GM08714 (cell line): ENCODE data around the gene FASN.

Source experiments
- H3K4me3 ChIP-seq: fragments of 200-500 bp; sonication (Bioruptor generic); 2 replicates; pipeline ENCODE4 v1.5.1; 2014; ENCODE audit warnings: mild to moderate bottlenecking, low read length, inconsistent platforms
- ZNF274 ChIP-seq: IDR thresholded peaks from 2 replicates; pipeline ENCODE4 v1.6.1; 2012; ENCODE audit warnings: mild to moderate bottlenecking, low read depth, low read length

The FASN gene

GRCh38 chr17:82058230-82058854 lies 39.7 kb downstream of the FASN start:
- TF ChIP-seq ZNF274 = no peak
- H3K4me3 ChIP-seq = no peak overlapping the region

DNA sequence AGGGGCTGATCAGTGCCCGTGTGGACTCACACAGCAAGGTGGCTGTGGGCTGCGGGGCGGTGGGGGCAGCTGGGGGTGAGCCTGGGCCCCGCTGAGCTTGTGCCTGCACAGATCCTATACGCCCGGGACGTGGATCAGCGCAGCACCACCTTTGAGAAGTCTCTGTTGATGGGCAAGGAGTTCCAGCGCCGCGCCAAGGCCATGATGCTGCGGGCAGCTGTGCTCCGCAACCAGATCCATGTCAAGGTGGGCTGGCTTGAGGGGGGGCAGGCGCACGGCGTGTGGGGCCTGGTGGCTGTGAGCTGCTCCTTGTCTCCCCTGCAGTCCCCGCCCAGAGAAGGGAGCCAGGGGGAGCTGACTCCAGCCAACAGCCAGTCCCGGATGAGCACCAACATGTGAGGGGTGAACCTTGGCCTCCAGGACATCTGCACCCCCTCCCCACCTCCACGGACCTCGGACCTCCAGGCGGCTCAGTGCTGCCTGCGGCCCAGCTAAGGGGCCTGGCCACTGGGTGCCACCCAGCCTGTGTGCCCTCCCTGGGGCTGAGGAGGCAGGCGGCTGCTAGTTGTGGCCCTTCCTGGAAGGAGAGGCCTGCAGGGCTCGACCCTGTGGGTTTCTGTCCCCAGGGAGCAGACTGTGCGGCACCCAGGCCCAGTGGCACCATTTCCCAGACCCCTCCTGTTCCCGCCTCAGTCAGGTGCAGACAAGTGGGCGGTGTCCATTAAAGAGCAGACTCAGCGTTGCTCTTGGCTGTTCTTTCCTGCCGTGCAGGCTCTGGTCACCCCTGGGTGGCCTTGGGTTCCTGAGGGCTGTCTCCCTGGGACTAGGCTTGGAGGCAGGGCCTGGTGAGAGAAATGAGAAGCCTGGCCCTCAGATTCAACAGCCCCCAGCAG lies 41.1 kb downstream of the FASN start:
- no peak for TF ChIP-seq ZNF274
- H3K4me3 ChIP-seq = no peak overlapping the region

- TF ChIP-seq ZNF274 = no peak
- no peak overlapping the region for H3K4me3 ChIP-seq
Observed at GRCh38 chr17:82055965-82056728, 41.9 kb downstream of the FASN start.

- no peak for TF ChIP-seq ZNF274
- no peak overlapping the region for H3K4me3 ChIP-seq
Observed at GRCh38 chr17:82055023-82055964, 42.7 kb downstream of the FASN start.

- no peak for TF ChIP-seq ZNF274
- no peak overlapping the region for H3K4me3 ChIP-seq
Observed at GRCh38 chr17:82054351-82055022, 43.5 kb downstream of the FASN start.

GRCh38 chr17:82053556-82054263 lies 44.3 kb downstream of the FASN start:
- H3K4me3 ChIP-seq = no peak overlapping the region
- no peak for TF ChIP-seq ZNF274

GRCh38 chr17:82053130-82053529 lies 44.9 kb downstream of the FASN start:
- H3K4me3 ChIP-seq = no peak overlapping the region; the same call in 1 of the 2 replicates
- TF ChIP-seq ZNF274 = no peak

- no peak for TF ChIP-seq ZNF274
- peak overlapping the region; percentile 86 for H3K4me3 ChIP-seq
Observed at GRCh38 chr17:82052638-82053059, 45.4 kb downstream of the FASN start.

DNA sequence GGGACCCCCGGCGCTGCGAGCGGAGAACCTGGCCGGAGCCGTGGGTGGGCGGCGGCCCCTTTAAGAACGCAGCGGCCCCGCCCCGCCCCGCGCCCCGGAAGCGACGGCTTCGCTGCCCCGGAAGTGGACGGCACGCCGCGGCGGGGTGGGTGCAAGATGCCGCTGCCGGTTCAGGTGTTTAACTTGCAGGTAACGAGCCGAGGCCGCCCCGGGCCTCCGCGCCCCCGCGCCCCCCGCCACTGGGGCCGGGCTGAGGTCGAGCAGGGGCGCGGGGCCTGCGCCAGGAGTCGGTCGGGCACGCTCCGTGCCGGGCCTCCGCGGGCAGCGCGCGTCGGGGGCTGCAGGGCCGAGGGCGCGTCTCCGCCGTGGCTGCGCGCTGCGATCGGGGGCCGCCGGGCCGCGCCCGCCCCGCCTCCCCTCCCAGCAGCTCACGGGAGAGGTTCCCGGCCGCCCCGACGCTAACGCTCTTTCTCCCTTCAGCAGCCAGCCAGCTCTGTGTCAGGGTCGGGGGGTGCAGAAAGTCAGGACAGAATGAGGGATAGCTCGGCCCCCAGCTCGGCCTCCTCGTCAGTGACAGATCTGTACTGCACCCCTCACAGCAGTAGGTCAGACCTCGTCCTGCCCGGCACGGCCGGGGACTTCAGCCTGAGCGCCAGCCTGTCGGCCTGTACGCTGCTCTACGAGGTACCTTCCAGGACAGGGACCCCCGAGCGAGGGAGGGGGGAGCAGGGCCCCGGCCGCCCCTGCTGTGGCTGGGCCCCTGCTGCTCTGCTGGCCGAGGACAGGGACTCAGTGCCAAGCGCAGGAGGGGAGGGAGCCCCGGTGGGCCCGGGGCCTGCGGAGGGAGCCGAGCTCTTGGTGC lies 46.0 kb downstream of the FASN start, which contains the start of the genes GPS1 and RFNG:
Gene GPS1 (plus strand): TSS at position 123 of the 862 bp plus-strand sequence. CDS start 34 bp downstream, at position 157.
Gene RFNG (minus strand): TSS at position 36 of the 862 bp plus-strand sequence. CDS start 45 bp downstream, outside the sequence.
- peak within 1 kb of the TSS; percentile 86 for H3K4me3 ChIP-seq
- TF ChIP-seq ZNF274 = no peak

- H3K4me3 ChIP-seq = peak overlapping the region; percentile 86
- TF ChIP-seq ZNF274 = no peak
Observed at GRCh38 chr17:82050761-82051641, 47.0 kb downstream of the FASN start.
